ENCODE data around the gene FOSL2.

Gene FOSL2

GRCh38 chr2:28439127-28439526 lies 46.5 kb downstream of the FOSL2 start:
- no peak for TF ChIP-seq CTCF (IDR thresholded peaks at IDR 0.05)
- H3K9me3 ChIP-seq: no peaks in the 10 kb centered on the region
- intact Hi-C loops (cut with DNase I; ENCODE audit: low total_unique reads): no loop called here
- no peaks in the 10 kb centered on the region for H3K36me3 ChIP-seq
- no peak overlapping the region for H3K27ac ChIP-seq
- DNase-seq: no peak
- peaks cover 0 to 4% of the 10 kb centered on the region in 2 donors for H3K27me3 ChIP-seq
- H3K4me3 ChIP-seq: no peak overlapping the region
- peaks cover 0 to 4% (median 0%) of the 10 kb centered on the region in 4 donors for H3K4me1 ChIP-seq

- no peaks in the 10 kb centered on the region for H3K36me3 ChIP-seq
- H3K27ac ChIP-seq: no peak overlapping the region
- DNase-seq: no peak
- H3K9me3 ChIP-seq: no peaks in the 10 kb centered on the region
- no peak for TF ChIP-seq CTCF (IDR thresholded peaks at IDR 0.05)
- peaks cover 0 to 4% (median 0%) of the 10 kb centered on the region in 4 donors for H3K4me1 ChIP-seq
- intact Hi-C loops (cut with DNase I; ENCODE audit: low total_unique reads): no loop called here
- H3K4me3 ChIP-seq: no peak overlapping the region
- H3K27me3 ChIP-seq: peaks cover 0 to 4% of the 10 kb centered on the region in 2 donors
These were observed 47.1 kb downstream of the FOSL2 start for GRCh38 chr2:28439763-28440162.

- intact Hi-C loops (cut with DNase I; ENCODE audit: low total_unique reads): no loop called here
- Histone ChIP-seq H3K9me3 (no peaks in the 10 kb centered on the region), H3K4me3 (no peak overlapping the region), H3K27me3 (peaks cover 0 to 4% of the 10 kb centered on the region in 2 donors), H3K36me3 (no peaks in the 10 kb centered on the region), H3K27ac (no peak overlapping the region), H3K4me1 (peaks cover 0 to 6% (median 0%) of the 10 kb centered on the region in 4 donors)
- no peak for DNase-seq
- TF ChIP-seq CTCF (IDR thresholded peaks at IDR 0.05): no peak
These were observed 49.7 kb downstream of the FOSL2 start for GRCh38 chr2:28442328-28442727.

GRCh38 chr2:28444956-28445355 lies 52.3 kb downstream of the FOSL2 start:
- H3K4me3 ChIP-seq: no peak overlapping the region
- DNase-seq: no peak
- H3K36me3 ChIP-seq: no peaks in the 10 kb centered on the region
- intact Hi-C loops (cut with DNase I; ENCODE audit: low total_unique reads): no loop called here
- TF ChIP-seq CTCF (IDR thresholded peaks at IDR 0.05): no peak
- no peak overlapping the region for H3K27ac ChIP-seq
- H3K27me3 ChIP-seq: peaks cover 0 to 2% of the 10 kb centered on the region in 2 donors
- H3K9me3 ChIP-seq: no peaks in the 10 kb centered on the region
- H3K4me1 ChIP-seq: peaks cover 0 to 13% (median 0%) of the 10 kb centered on the region in 4 donors

GRCh38 chr2:28445448-28446258 lies 53.0 kb downstream of the FOSL2 start:
- Histone ChIP-seq H3K9me3 (no peaks in the 10 kb centered on the region), H3K27ac (no peak overlapping the region), H3K4me3 (no peak overlapping the region), H3K4me1 (peaks cover 0 to 13% (median 0%) of the 10 kb centered on the region in 4 donors), H3K36me3 (no peaks in the 10 kb centered on the region), H3K27me3 (no peaks in the 10 kb centered on the region)
- no peak for DNase-seq
- TF ChIP-seq CTCF (IDR thresholded peaks at IDR 0.05): no peak
- intact Hi-C loops (cut with DNase I; ENCODE audit: low total_unique reads): no loop called here

All from tibial artery (tissue), 4 donors.